Heart left ventricle (tissue), 16 donors: ENCODE measurements around the gene PLXNB3. TPM values are rescaled to one million over a fixed set of nuclear protein-coding genes. Genes with fewer than 3 reads are reported as not detected.

Experiments
- ATAC-seq, 4 donors: fragments of 200-7000 bp; cut with Tn5 transposase; one replicate each; pipeline ENCODE4 v1.9.1; 2020 to 2022; ENCODE audit warnings: moderate library complexity in 4 of 4, mild to moderate bottlenecking in 3 of 4, moderate number of reproducible peaks in 1 of 4
- DNase-seq, 5 donors: peaks; one replicate each; pipeline ENCODE4 v3.0.0-alpha.2; 2020
- H3K27ac ChIP-seq, 12 donors: fragments of 200-600 bp; sonication (generic) in 4 of 12; one replicate each; pipeline versions ENCODE4 v1.5.0 to v1.8.0; 2016 to 2022; ENCODE audit warnings: mild to moderate bottlenecking in 2 of 12
- H3K27me3 ChIP-seq, 9 donors: fragments of 200-600 bp; sonication (generic) in 2 of 9; one replicate each; pipeline versions ENCODE4 v1.5.1 to v1.8.0; 2016 to 2022; ENCODE audit warnings: mild to moderate bottlenecking in 3 of 9
- H3K36me3 ChIP-seq, 9 donors: fragments of 200-600 bp; sonication (generic) in 2 of 9; one replicate each; pipeline versions ENCODE4 v1.5.0 to v1.8.0; 2018 to 2022; ENCODE audit warnings: mild to moderate bottlenecking in 2 of 9
- H3K4me1 ChIP-seq, 12 donors: fragments of 200-600 bp; sonication (generic) in 4 of 12; one replicate each; pipeline versions ENCODE4 v1.5.0 to v1.8.0; 2016 to 2022; ENCODE audit warnings: mild to moderate bottlenecking in 3 of 12
- H3K4me3 ChIP-seq, 12 donors: fragments of 200-600 bp; sonication (generic) in 4 of 12; one replicate each; pipeline versions ENCODE4 v1.5.0 to v1.8.0; 2017 to 2022; ENCODE audit warnings: mild to moderate bottlenecking in 9 of 12, moderate library complexity in 4 of 12
- H3K9me3 ChIP-seq, 12 donors: fragments of 200-600 bp; sonication (generic) in 4 of 12; one replicate each; pipeline versions ENCODE4 v1.5.0 to v1.8.0; 2016 to 2022; ENCODE audit warnings: mild to moderate bottlenecking in 1 of 12
- CTCF ChIP-seq, 12 donors: fragments of 200-600 bp; sonication (generic) in 4 of 12; IDR thresholded peaks; one replicate each; pipeline versions ENCODE4 v1.5.0 to v1.8.0; 2018 to 2022; ENCODE audit warnings: antibody characterized with exemption in 12 of 12, mild to moderate bottlenecking in 5 of 12
- POLR2A ChIP-seq, 2 donors: fragments of 450-650 bp; IDR thresholded peaks; one replicate each; pipeline ENCODE4 v1.6.1; 2017; ENCODE audit warnings: antibody characterized with exemption in 2 of 2, mild to moderate bottlenecking in 2 of 2, moderate library complexity in 2 of 2
- WGBS, 4 donors: extraction: QIAGEN DNeasy Blood & Tissue Kit in 2 of 4; methylation state at CpG; one replicate each; pipeline versions ENCODE4 v1.1.5 to v1.1.7; 2013 to 2018; 5-methylcytosine and 5-hydroxymethylcytosine counted together
- intact Hi-C, 10 donors: fragments of 100-400 bp; cut with DNase I; formaldehyde crosslinking; loops; one replicate each; pipeline versions ENCODE4 v1.11.1 to v1.14.2; 2022
- polyA plus RNA-seq, 2 donors: library from polyadenylated mRNA; stranded (reverse); fragments of 200-250 nt; gene quantifications; one replicate each; pipeline ENCODE4 v1.2.3, GENCODE V29; 2013
- total RNA-seq, 9 donors: library from RNA; depleted of rRNA in 2 of 9; stranded (reverse); fragments of >200 nt in 2 of 9; fragmentation: NEBNext Ultra II Directional in 3 of 9; extraction: Animal tissue kit (Norgen Biotek cat#: 25700) in 3 of 9; gene quantifications; one replicate each; pipeline versions ENCODE4 v1.1.0 to v1.2.4, GENCODE V29; 2016 to 2023
- donor health status: ischemic (EF 13 %, LVEDD 7.1; RV severe dilation, severe dysfunction).
- donor health status: healthy with polysubstance abuse.
- donor health status: DM: no; HTN: yes; CAD: no.
- donor health status: DM: no; HTN: no; CAD: no.
- donor health status: ischemic (EF 25% LVEDD 6.9; RV normal size, moderate dysfunction).
- donor health status: ischemic (EF 25% LVEDD 5.7; RV mildly dilated, moderate dysfunction).
- donor health status: healthy.
- donor health status: DM: yes; HTN: yes; CAD: no.
- donor health status: ischemic (EF 35%, LVEDD 5.7; RV mildly dilated, moderate dysfunction).
- donor health status: nonischemic (EF 11% LVEDD 7.7; RV severe dilation, severe dysfunction).
- donor health status: DM: yes; HTN: yes; CAD: no.
- donor health status: PGD.
- donor health status: ischemic (EF 29% LVEDD 5.4; RV normal size, mild dysfunction).
- donor health status: nonischemic (EF 23%, LVEDD 6.1; RV moderate dilation, normal function).

Gene PLXNB3
- total and polyA plus RNA-seq, 11 donors = 0.51 to 8.6 (median 2.8) TPM

GRCh38 chrX:153824348-153824747 lies 60.3 kb downstream of the PLXNB3 start:
- Histone ChIP-seq H3K9me3 (no peaks in the 10 kb centered on the region), H3K4me3 (no peak overlapping the region), H3K27ac (no peak overlapping the region), H3K27me3 (peaks cover 0 to 71% (median 0%) of the 10 kb centered on the region in 9 donors), H3K4me1 (peaks cover 0 to 16% (median 0%) of the 10 kb centered on the region in 12 donors), H3K36me3 (no peaks in the 10 kb centered on the region)
- DNase-seq (no peak), ATAC-seq (no peak)
- 80 to 92% (median 84%) methylated on average over 8 to 10 of the region's 10 CpGs for WGBS, 4 donors
- TF ChIP-seq CTCF (IDR thresholded peaks at IDR 0.05) = no peak
- TF ChIP-seq POLR2A (IDR thresholded peaks at IDR 0.05) = no peak
- intact Hi-C loops = no loop called here

- H3K4me3 ChIP-seq = no peak overlapping the region
- H3K27ac ChIP-seq = no peak overlapping the region
- peaks cover 0 to 19% (median 0%) of the 10 kb centered on the region in 12 donors for H3K4me1 ChIP-seq
- WGBS, 4 donors = 72 to 80% (median 75%) methylated on average over 5 to 8 of the region's 8 CpGs
- DNase-seq (no peak), ATAC-seq (no peak)
- H3K36me3 ChIP-seq = no peaks in the 10 kb centered on the region
- intact Hi-C loops = loop anchor here in 1 of 10 donors (5.0 kb wide), 2 partner anchors 62 to 77 kb away; partner anchors contain the start of genes AVPR2 and L1CAM
- TF ChIP-seq POLR2A (IDR thresholded peaks at IDR 0.05) (no peak), CTCF (IDR thresholded peaks at IDR 0.05) (no peak)
- H3K9me3 ChIP-seq = no peaks in the 10 kb centered on the region
- H3K27me3 ChIP-seq = peaks cover 0 to 71% (median 0%) of the 10 kb centered on the region in 9 donors
Measured at GRCh38 chrX:153825042-153825441, 61.0 kb downstream of the PLXNB3 start.

Other genes starting within 250 kb of the PLXNB3 start
- under 1 TPM in 1 of 9 donors, not detected in 8; 0.12 TPM for gene ATP2B3, start 246.6 kb upstream of the PLXNB3 start, total RNA-seq
- gene ATP2B3, start 246.6 kb upstream of the PLXNB3 start, polyA plus RNA-seq = not detected
- 10 to 100 TPM; 16.2 to 87.3 (median 36.9) TPM for gene CCNQ, start 165.1 kb upstream of the PLXNB3 start, total RNA-seq
- 100 to 1,000 TPM in 1 of 2 donors, 10 to 100 TPM in 1; 85.0 to 126 TPM for gene CCNQ, start 165.1 kb upstream of the PLXNB3 start, polyA plus RNA-seq
- gene DUSP9, start 117.0 kb upstream of the PLXNB3 start, total RNA-seq = under 1 TPM in 1 of 9 donors, not detected in 8; 0.25 TPM
- gene DUSP9, start 117.0 kb upstream of the PLXNB3 start, polyA plus RNA-seq = under 1 TPM in 1 of 2 donors, not detected in 1; 0.04 TPM
- 1 to 10 TPM; 3.1 to 7.3 (median 6.6) TPM for gene PNCK, start 90.4 kb upstream of the PLXNB3 start, total RNA-seq
- gene PNCK, start 90.4 kb upstream of the PLXNB3 start, polyA plus RNA-seq = 1 to 10 TPM; 1.4 to 3.2 TPM
- 100 to 1,000 TPM; 113 to 203 (median 179) TPM for gene SLC6A8, start 76.3 kb upstream of the PLXNB3 start, total RNA-seq
- gene SLC6A8, start 76.3 kb upstream of the PLXNB3 start, polyA plus RNA-seq = 100 to 1,000 TPM; 138 to 241 TPM
- 100 to 1,000 TPM in 5 of 9 donors, 10 to 100 TPM in 4; 59.9 to 162 (median 102) TPM for gene BCAP31, start 39.9 kb upstream of the PLXNB3 start, total RNA-seq
- gene BCAP31, start 39.9 kb upstream of the PLXNB3 start, polyA plus RNA-seq = 100 to 1,000 TPM in 1 of 2 donors, 10 to 100 TPM in 1; 87.7 to 158 TPM
- gene ABCD1, start 39.4 kb upstream of the PLXNB3 start, total RNA-seq = 10 to 100 TPM; 13.5 to 25.6 (median 17.6) TPM
- 10 to 100 TPM; 12.9 to 13.5 TPM for gene ABCD1, start 39.4 kb upstream of the PLXNB3 start, polyA plus RNA-seq
- gene SRPK3, start 16.8 kb downstream of the PLXNB3 start, total RNA-seq = 10 to 100 TPM; 31.9 to 49.7 (median 38.9) TPM
- gene SRPK3, start 16.8 kb downstream of the PLXNB3 start, polyA plus RNA-seq = 10 to 100 TPM in 1 of 2 donors, 1 to 10 TPM in 1; 8.8 to 39.8 TPM
- 100 to 1,000 TPM in 2 of 9 donors, 10 to 100 TPM in 7; 58.1 to 162 (median 71.2) TPM for gene IDH3G, start 30.1 kb downstream of the PLXNB3 start, total RNA-seq
- gene IDH3G, start 30.1 kb downstream of the PLXNB3 start, polyA plus RNA-seq = 10 to 100 TPM; 76.5 to 78.6 TPM
- gene SSR4, start 30.4 kb downstream of the PLXNB3 start, total RNA-seq = 100 to 1,000 TPM; 119 to 225 (median 135) TPM
- 100 to 1,000 TPM; 306 to 307 TPM for gene SSR4, start 30.4 kb downstream of the PLXNB3 start, polyA plus RNA-seq
- gene PDZD4, start 66.3 kb downstream of the PLXNB3 start, total RNA-seq = 1 to 10 TPM; 1.7 to 4.0 (median 2.4) TPM
- gene PDZD4, start 66.3 kb downstream of the PLXNB3 start, polyA plus RNA-seq = 1 to 10 TPM; 1.7 to 2.4 TPM
- gene L1CAM, start 121.9 kb downstream of the PLXNB3 start, total RNA-seq = 10 to 100 TPM in 1 of 9 donors, 1 to 10 TPM in 7, under 1 TPM in 1; 0.99 to 11.0 (median 3.1) TPM
- 1 to 10 TPM; 1.3 to 1.8 TPM for gene L1CAM, start 121.9 kb downstream of the PLXNB3 start, polyA plus RNA-seq
- 10 to 100 TPM in 1 of 9 donors, 1 to 10 TPM in 8; 2.2 to 10.5 (median 3.0) TPM for gene AVPR2, start 140.4 kb downstream of the PLXNB3 start, total RNA-seq
- gene AVPR2, start 140.4 kb downstream of the PLXNB3 start, polyA plus RNA-seq = 1 to 10 TPM; 4.0 to 7.5 TPM
- 10 to 100 TPM in 4 of 9 donors, 1 to 10 TPM in 5; 6.8 to 55.8 (median 9.5) TPM for gene ARHGAP4, start 162.0 kb downstream of the PLXNB3 start, total RNA-seq
- 10 to 100 TPM; 15.9 to 25.1 TPM for gene ARHGAP4, start 162.0 kb downstream of the PLXNB3 start, polyA plus RNA-seq
- 100 to 1,000 TPM in 2 of 9 donors, 10 to 100 TPM in 7; 52.5 to 112 (median 72.1) TPM for gene NAA10, start 170.8 kb downstream of the PLXNB3 start, total RNA-seq
- 100 to 1,000 TPM; 120 to 221 TPM for gene NAA10, start 170.8 kb downstream of the PLXNB3 start, polyA plus RNA-seq
- gene RENBP, start 180.4 kb downstream of the PLXNB3 start, total RNA-seq = 10 to 100 TPM in 5 of 9 donors, 1 to 10 TPM in 4; 5.1 to 35.5 (median 10.2) TPM
- gene RENBP, start 180.4 kb downstream of the PLXNB3 start, polyA plus RNA-seq = 1 to 10 TPM; 6.4 to 9.8 TPM
- gene HCFC1, start 207.6 kb downstream of the PLXNB3 start, total RNA-seq = 10 to 100 TPM; 22.7 to 72.6 (median 34.8) TPM
- gene HCFC1, start 207.6 kb downstream of the PLXNB3 start, polyA plus RNA-seq = 10 to 100 TPM; 11.8 to 23.0 TPM
- 10 to 100 TPM in 2 of 9 donors, 1 to 10 TPM in 7; 3.5 to 11.4 (median 8.3) TPM for gene TMEM187, start 208.5 kb downstream of the PLXNB3 start, total RNA-seq
- 1 to 10 TPM; 3.2 to 7.0 TPM for gene TMEM187, start 208.5 kb downstream of the PLXNB3 start, polyA plus RNA-seq